OCI-LY7 (cell line): Measurements from ENCODE around the gene NOL12. TPM values are rescaled to one million over a fixed set of nuclear protein-coding genes. Genes with fewer than 3 reads are reported as not detected.

Source experiments
- Bru-seq: library from RNA; stranded (reverse); fragments of 400-500 nt; gene quantifications from one replicate; lab custom pipeline; 2021; lab: Mats Ljungman, UMichigan
- BruChase-seq, 2 experiments: library from RNA; stranded (reverse); fragments of 400-500 nt; gene quantifications; one replicate each; lab custom pipeline; 2021; lab: Mats Ljungman, UMichigan
- BruUV-seq: library from RNA; stranded (reverse); fragments of 400-500 nt; replicated peaks from 2 replicates; lab custom pipeline; 2021; lab: Mats Ljungman, UMichigan
- CTCF ChIA-PET: fragments of 300-600 bp; sonication (Branson Sonifier 250); formaldehyde crosslinking; loops from one replicate; lab custom pipeline; 2022; ENCODE audit warnings: antibody characterized with exemption; ENCODE audit not compliant: unreplicated experiment; lab: Charles Lee
- POLR2A ChIA-PET: fragments of 300-600 bp; sonication (Branson Sonifier 250); formaldehyde crosslinking; loops from one replicate; lab custom pipeline; 2022; ENCODE audit warnings: antibody characterized with exemption; lab: Charles Lee
- DNase-seq: peaks from one replicate; pipeline ENCODE4 v3.0.0-alpha.2; 2015; ENCODE audit warnings: low spot score
- H2AFZ ChIP-seq: fragments of 200-600 bp; sonication (generic), shearing (Covaris generic); 2 replicates; pipeline ENCODE4 v1.6.1; 2014; ENCODE audit warnings: mild to moderate bottlenecking, antibody characterized with exemption, low read length, moderate library complexity
- H3K27ac ChIP-seq: fragments of 200-600 bp; sonication (generic); 2 replicates; pipeline ENCODE4 v1.5.1; 2014; ENCODE audit warnings: mixed run types, low read depth, mild to moderate bottlenecking, moderate library complexity, low read length, inconsistent platforms; ENCODE audit not compliant: poor library complexity, severe bottlenecking
- H3K36me3 ChIP-seq: fragments of 200-600 bp; sonication (generic); 2 replicates; pipeline ENCODE4 v1.6.1; 2014; ENCODE audit warnings: mild to moderate bottlenecking, antibody characterized with exemption, low read length, moderate library complexity, mixed read lengths; ENCODE audit not compliant: insufficient read depth
- H3K4me1 ChIP-seq: fragments of 200-600 bp; sonication (generic); 2 replicates; pipeline ENCODE4 v1.5.1; 2014; ENCODE audit warnings: mild to moderate bottlenecking, low read length; ENCODE audit not compliant: insufficient read depth, poor library complexity, severe bottlenecking
- H3K4me2 ChIP-seq: fragments of 200-600 bp; sonication (generic); 2 replicates; pipeline ENCODE4 v1.6.1; 2014; ENCODE audit warnings: mild to moderate bottlenecking, low read length
- H3K4me3 ChIP-seq: fragments of 200-600 bp; sonication (generic); 2 replicates; pipeline ENCODE4 v1.5.1; 2014; ENCODE audit warnings: mild to moderate bottlenecking, low read depth, low read length; ENCODE audit not compliant: poor library complexity, severe bottlenecking
- H3K79me2 ChIP-seq: fragments of 200-600 bp; sonication (generic); 2 replicates; pipeline ENCODE4 v1.6.1; 2016; ENCODE audit warnings: low read depth, mild to moderate bottlenecking, low read length, moderate library complexity, mixed read lengths; ENCODE audit not compliant: insufficient read depth
- H3K9me2 ChIP-seq: fragments of 200-600 bp; sonication (generic); 2 replicates; pipeline ENCODE4 v1.6.1; 2016; ENCODE audit warnings: mild to moderate bottlenecking, low read length, mixed read lengths; ENCODE audit not compliant: insufficient read depth
- H3K9me3 ChIP-seq: fragments of 200-600 bp; sonication (generic); 2 replicates; pipeline ENCODE4 v1.6.1; 2014; ENCODE audit warnings: mild to moderate bottlenecking, mixed run types, low read length, mixed read lengths
- H4K20me1 ChIP-seq: fragments of 200-600 bp; sonication (generic); 2 replicates; pipeline ENCODE4 v1.6.1; 2014; ENCODE audit warnings: mild to moderate bottlenecking, antibody characterized with exemption, low read length, moderate library complexity, mixed read lengths; ENCODE audit not compliant: insufficient read depth
- EZH2phosphoT487 ChIP-seq: fragments of 200-600 bp; sonication (generic); IDR thresholded peaks from 2 replicates; pipeline ENCODE4 v1.6.1; 2018; ENCODE audit warnings: low read depth, borderline replicate concordance, mild to moderate bottlenecking, mixed run types, antibody characterized with exemption, low read length, moderate library complexity, mixed read lengths
- intact Hi-C: fragments of 100-400 bp; cut with micrococcal nuclease; formaldehyde crosslinking; loops from one replicate; pipeline ENCODE4 v1.10.0; 2022; ENCODE audit not compliant: unreplicated experiment
- long read RNA-seq: library from polyadenylated mRNA; stranded (forward); transcript quantifications from one replicate; pipeline ENCODE4 v2.0.0, GENCODE V29; 2022
- total RNA-seq, 2 experiments: library from RNA; depleted of rRNA in 1 of 2; stranded (reverse); fragments of >200 nt in 1 of 2; shearing (Covaris generic) in 1 of 2; gene quantifications; 2 replicates each; pipeline ENCODE4 v1.2.3, GENCODE V29; 2014 to 2022
- TF ChIP-seq, protein P1 (sequence below): fragments of 200-600 bp; sonication (generic); conservative IDR thresholded peaks from 2 replicates; pipeline ENCODE4 v1.5.1; 2014; ENCODE audit warnings: mild to moderate bottlenecking, antibody characterized with exemption, low read length, moderate library complexity, mixed read lengths

NOL12 gene, protein sequence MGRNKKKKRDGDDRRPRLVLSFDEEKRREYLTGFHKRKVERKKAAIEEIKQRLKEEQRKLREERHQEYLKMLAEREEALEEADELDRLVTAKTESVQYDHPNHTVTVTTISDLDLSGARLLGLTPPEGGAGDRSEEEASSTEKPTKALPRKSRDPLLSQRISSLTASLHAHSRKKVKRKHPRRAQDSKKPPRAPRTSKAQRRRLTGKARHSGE
- 64.6 and 79.0 TPM in 2 replicates for total RNA-seq (2014; rRNA removed; shearing (Covaris generic))
- 58.6 and 62.3 TPM in 2 replicates for total RNA-seq (2022)
- percentile 76 among the genes with signal in this experiment for Bru-seq, nascent RNA
- percentile 78 among the genes with signal in this experiment for BruChase-seq, experiment 1, labeled RNA remaining after a 6-hour chase
- BruChase-seq, experiment 2, labeled RNA remaining after a 2-hour chase: percentile 83 among the genes with signal in this experiment
- long read RNA-seq, transcript NOL12-202 (7 exons, 945 nt): major isoform, 48 of 112 reads
- long read RNA-seq, transcript NOL12-201 (6 exons, 2,854 nt): minor isoform, 45 of 112 reads
- long read RNA-seq, partial matches to known transcripts: 4 of 112 reads
- long read RNA-seq, other reads (novel, unspliced or antisense): 13 of 112 reads

DNA sequence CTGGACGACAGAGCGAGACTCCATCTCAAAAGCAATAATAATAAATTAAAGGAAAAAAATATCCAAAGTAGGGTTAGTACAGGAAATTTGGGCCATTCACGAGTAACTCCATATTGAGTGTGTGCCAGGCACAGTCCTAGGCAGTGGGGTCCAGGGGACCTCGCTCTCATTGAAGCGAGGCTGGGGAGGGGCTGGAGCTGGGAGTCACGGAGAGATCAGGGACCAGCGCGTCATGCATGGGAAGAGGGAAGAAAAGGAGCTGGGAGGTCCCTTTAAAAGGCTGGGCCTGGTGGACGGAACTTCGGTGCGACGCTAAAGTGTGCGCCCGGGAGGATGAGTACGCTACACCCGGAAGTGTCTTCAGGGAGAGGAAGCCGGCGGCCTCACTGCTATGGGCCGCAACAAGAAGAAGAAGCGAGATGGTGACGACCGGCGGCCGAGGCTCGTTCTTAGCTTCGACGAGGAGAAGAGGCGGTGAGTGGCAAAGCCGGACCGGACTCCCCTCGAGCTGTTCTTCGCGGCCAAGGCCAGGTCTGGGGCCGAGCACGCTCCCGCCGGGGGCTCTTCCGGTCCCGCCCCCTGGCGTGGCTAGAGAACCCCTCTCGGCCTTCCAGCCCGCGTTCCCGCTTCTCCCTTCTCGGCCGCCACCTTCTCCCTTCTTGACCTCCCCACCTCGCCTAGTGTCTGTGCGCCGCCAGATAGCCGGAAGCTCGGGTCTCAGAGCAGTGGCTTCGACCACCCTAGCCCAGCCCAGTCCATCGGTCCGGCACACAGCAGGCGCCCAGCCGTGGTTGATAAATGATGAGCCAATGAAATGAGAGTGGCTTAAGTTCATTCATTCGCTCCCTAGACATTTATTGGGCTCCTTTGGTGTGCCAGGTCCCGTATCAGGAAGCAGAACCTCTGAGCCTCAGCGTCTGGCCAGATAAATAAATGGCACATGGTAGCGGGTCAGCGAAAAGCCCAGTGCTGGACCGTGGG is at the start of gene NOL12:
Gene NOL12, plus strand, starts transcription at position 342 of the 981 bp plus-strand sequence. Its CDS starts 50 bp downstream, at position 392.
- H3K27ac ChIP-seq: peak within 1 kb of the TSS; percentile 69
- peaks cover 18% of the 10 kb centered on the region for H3K79me2 ChIP-seq
- CTCF ChIA-PET: interaction anchor here (1.2 kb wide), 1 partner anchor 43 kb away, joined by 3 read pairs; no protein-coding TSS in a partner anchor
- peak within 1 kb of the TSS; percentile 66 for H2AFZ ChIP-seq
- TF ChIP-seq, protein P1, sequence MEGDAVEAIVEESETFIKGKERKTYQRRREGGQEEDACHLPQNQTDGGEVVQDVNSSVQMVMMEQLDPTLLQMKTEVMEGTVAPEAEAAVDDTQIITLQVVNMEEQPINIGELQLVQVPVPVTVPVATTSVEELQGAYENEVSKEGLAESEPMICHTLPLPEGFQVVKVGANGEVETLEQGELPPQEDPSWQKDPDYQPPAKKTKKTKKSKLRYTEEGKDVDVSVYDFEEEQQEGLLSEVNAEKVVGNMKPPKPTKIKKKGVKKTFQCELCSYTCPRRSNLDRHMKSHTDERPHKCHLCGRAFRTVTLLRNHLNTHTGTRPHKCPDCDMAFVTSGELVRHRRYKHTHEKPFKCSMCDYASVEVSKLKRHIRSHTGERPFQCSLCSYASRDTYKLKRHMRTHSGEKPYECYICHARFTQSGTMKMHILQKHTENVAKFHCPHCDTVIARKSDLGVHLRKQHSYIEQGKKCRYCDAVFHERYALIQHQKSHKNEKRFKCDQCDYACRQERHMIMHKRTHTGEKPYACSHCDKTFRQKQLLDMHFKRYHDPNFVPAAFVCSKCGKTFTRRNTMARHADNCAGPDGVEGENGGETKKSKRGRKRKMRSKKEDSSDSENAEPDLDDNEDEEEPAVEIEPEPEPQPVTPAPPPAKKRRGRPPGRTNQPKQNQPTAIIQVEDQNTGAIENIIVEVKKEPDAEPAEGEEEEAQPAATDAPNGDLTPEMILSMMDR: no peak
- TF ChIP-seq EZH2phosphoT487: no peak
- H3K4me1 ChIP-seq: peaks cover 25% of the 10 kb centered on the region
- intact Hi-C loops: no loop called here
- POLR2A ChIA-PET: interaction anchor here (0.8 to 1.0 kb wide), 3 partner anchors 10 to 78 kb away, joined by 3 read pairs; partner anchors contain the start of genes GGA1 and LGALS1
- BruUV-seq: TSS peak; percentile 89
- H3K9me3 ChIP-seq: no peaks in the 10 kb centered on the region
- DNase-seq: peak; percentile 89
- H3K4me2 ChIP-seq: peak within 1 kb of the TSS; percentile 93
- H4K20me1 ChIP-seq: no peaks in the 10 kb centered on the region
- H3K4me3 ChIP-seq: peak within 1 kb of the TSS; percentile 82
- peaks cover 33% of the 10 kb centered on the region for H3K36me3 ChIP-seq
- H3K9me2 ChIP-seq: no peaks in the 10 kb centered on the region

DNA sequence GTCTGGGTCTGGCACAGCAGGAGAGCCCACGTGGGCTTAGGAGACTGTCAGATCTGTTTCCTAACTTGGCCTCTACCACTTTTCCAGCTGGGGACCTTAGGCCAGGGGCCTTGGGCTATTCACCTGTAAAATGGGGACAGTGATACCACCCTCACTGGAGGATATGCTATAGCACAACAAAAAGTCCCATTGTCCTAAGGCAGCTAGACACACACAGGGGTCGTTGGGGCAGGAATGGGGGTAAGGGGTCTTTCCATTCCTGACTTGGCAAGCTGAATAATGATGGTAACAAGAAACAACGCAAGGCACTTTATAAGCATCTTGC is 49.2 kb upstream of the NOL12 start:
- Histone ChIP-seq H3K79me2 (no peaks in the 10 kb centered on the region), H3K9me2 (no peaks in the 10 kb centered on the region), H3K9me3 (no peaks in the 10 kb centered on the region), H3K4me2 (no peak overlapping the region), H4K20me1 (no peaks in the 10 kb centered on the region), H3K4me3 (no peak overlapping the region), H2AFZ (no peak overlapping the region), H3K27ac (no peak overlapping the region), H3K36me3 (peaks cover 13% of the 10 kb centered on the region; the same call in 1 of the 2 replicates), H3K4me1 (peaks cover 52% of the 10 kb centered on the region)
- no peak for TF ChIP-seq EZH2phosphoT487
- TF ChIP-seq, protein P1: no peak
- intact Hi-C loops: no loop called here
- ChIA-PET POLR2A (interaction anchor here (0.5 to 1.6 kb wide), 3 partner anchors 21 to 45 kb away, joined by 3 to 5 read pairs (median 3); partner anchors contain the start of gene PDXP), CTCF (no interaction called here)
- no TSS peak for BruUV-seq
- DNase-seq: no peak
